Suprapubic skin (tissue), 4 donors: ENCODE results near the gene KY. TPM values are rescaled to one million over a fixed set of nuclear protein-coding genes. Genes with fewer than 3 reads are reported as not detected.
"Not testable (repeated sequence)": the region's sequence is repeated elsewhere in the genome, so short reads cannot be mapped to it uniquely, and the experiment has no call there.

Source experiments
- DNase-seq, 2 donors: peaks; one replicate each; pipeline ENCODE4 v3.0.0-alpha.2; 2019; ENCODE audit warnings: low spot score in 2 of 2
- H3K27ac ChIP-seq: fragments of 200-600 bp; sonication (generic); one replicate; pipeline ENCODE4 v1.5.1; 2019
- H3K27me3 ChIP-seq: fragments of 200-600 bp; sonication (generic); one replicate; pipeline ENCODE4 v1.5.1; 2019
- H3K36me3 ChIP-seq: fragments of 200-600 bp; sonication (generic); one replicate; pipeline ENCODE4 v1.5.1; 2019
- H3K4me1 ChIP-seq: fragments of 200-600 bp; sonication (generic); one replicate; pipeline ENCODE4 v1.5.1; 2019
- H3K4me3 ChIP-seq: fragments of 200-600 bp; sonication (generic); one replicate; pipeline ENCODE4 v1.5.1; 2019; ENCODE audit warnings: mild to moderate bottlenecking
- H3K9me3 ChIP-seq: fragments of 200-600 bp; sonication (generic); one replicate; pipeline ENCODE4 v1.5.1; 2019
- CTCF ChIP-seq, 2 donors: fragments of 200-600 bp in 1 of 2; fragments of 450-650 bp in 1 of 2; sonication (generic) in 1 of 2; IDR thresholded peaks; one replicate each; pipeline ENCODE4 v1.5.1; 2016 to 2019; ENCODE audit warnings: antibody characterized with exemption in 2 of 2, mild to moderate bottlenecking in 1 of 2, moderate library complexity in 1 of 2
- EP300 ChIP-seq: sonication (generic); formaldehyde crosslinking; IDR thresholded peaks from one replicate; pipeline ENCODE4 v1.6.1; 2017; ENCODE audit warnings: antibody characterized with exemption
- POLR2A ChIP-seq, 2 donors: fragments of 450-650 bp; IDR thresholded peaks; one replicate each; pipeline ENCODE4 v1.6.1; 2017; ENCODE audit warnings: antibody characterized with exemption in 2 of 2, mild to moderate bottlenecking in 2 of 2, moderate library complexity in 2 of 2
- POLR2AphosphoS5 ChIP-seq, 3 donors: sonication (generic); formaldehyde crosslinking; IDR thresholded peaks; one replicate each; pipeline ENCODE4 v1.6.1; 2017; ENCODE audit warnings: antibody characterized with exemption in 3 of 3
- WGBS: methylation state at CpG from one replicate; pipeline ENCODE4 v1.1.5; 2018; 5-methylcytosine and 5-hydroxymethylcytosine counted together
- total RNA-seq, 4 donors: library from RNA; depleted of rRNA; stranded (reverse); fragments of >200 nt; gene quantifications; one replicate each; pipeline ENCODE4 v1.1.0, GENCODE V29; 2016

The KY gene
- total RNA-seq, 4 donors from 2014 or later: 41.9 to 99.8 (median 53.9) TPM

- Histone ChIP-seq H3K4me1 (no peaks in the 10 kb centered on the region), H3K27ac (no peak overlapping the region), H3K36me3 (no peaks in the 10 kb centered on the region), H3K27me3 (no peaks in the 10 kb centered on the region), H3K4me3 (no peak overlapping the region), H3K9me3 (no peaks in the 10 kb centered on the region)
- no peak for TF ChIP-seq CTCF (IDR thresholded peaks at IDR 0.05)
- 90% methylated on average over 5 of the region's 5 CpGs for WGBS
- no peak for DNase-seq
Measured at GRCh38 chr3:134592806-134593205, 58.0 kb downstream of the KY start.

GRCh38 chr3:134590766-134591165, 60.1 kb downstream of the KY start:
- Histone ChIP-seq H3K36me3 (no peaks in the 10 kb centered on the region), H3K4me3 (no peak overlapping the region), H3K27me3 (no peaks in the 10 kb centered on the region), H3K9me3 (no peaks in the 10 kb centered on the region), H3K27ac (no peak overlapping the region), H3K4me1 (no peaks in the 10 kb centered on the region)
- no peak for DNase-seq
- TF ChIP-seq POLR2A (IDR thresholded peaks at IDR 0.05) (no peak), EP300 (no peak), CTCF (IDR thresholded peaks at IDR 0.05) (no peak), POLR2AphosphoS5 (IDR thresholded peaks at IDR 0.05) (no peak)

GRCh38 chr3:134579141-134579665, 71.6 kb downstream of the KY start:
- DNase-seq: no peak
- Histone ChIP-seq H3K27ac (no peak overlapping the region), H3K4me3 (no peak overlapping the region), H3K4me1 (no peaks in the 10 kb centered on the region), H3K27me3 (no peaks in the 10 kb centered on the region), H3K36me3 (no peaks in the 10 kb centered on the region), H3K9me3 (no peaks in the 10 kb centered on the region)
- 91% methylated on average over 3 of the region's 3 CpGs for WGBS
- TF ChIP-seq POLR2AphosphoS5 (IDR thresholded peaks at IDR 0.05): no peak
- no peak for TF ChIP-seq EP300

DNA sequence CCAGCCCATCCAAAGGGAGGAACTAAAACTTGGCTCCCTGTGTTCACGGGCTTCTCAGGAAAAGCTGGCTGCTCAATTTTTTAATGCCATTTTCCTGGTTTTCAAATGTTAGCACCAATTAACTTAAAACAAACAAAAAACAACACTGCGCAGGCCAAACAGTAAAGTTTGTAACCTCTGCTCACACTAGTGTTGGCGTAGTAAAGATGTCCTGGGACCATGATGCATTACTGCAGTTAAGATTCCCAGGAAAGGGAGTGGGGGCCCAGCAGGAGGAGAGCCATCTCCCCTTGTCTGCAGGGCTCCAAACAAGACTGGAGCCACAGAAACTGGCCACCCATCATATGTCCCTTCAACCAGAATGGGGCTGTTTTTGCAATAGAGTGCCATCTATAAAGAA, 74.0 kb downstream of the KY start:
- 78% methylated on average over 3 of the region's 3 CpGs for WGBS
- Histone ChIP-seq H3K9me3 (peaks cover 6% of the 10 kb centered on the region), H3K4me1 (no peaks in the 10 kb centered on the region), H3K27ac (no peak overlapping the region), H3K36me3 (no peaks in the 10 kb centered on the region), H3K4me3 (no peak overlapping the region), H3K27me3 (no peaks in the 10 kb centered on the region)
- TF ChIP-seq CTCF (IDR thresholded peaks at IDR 0.05) (no peak), EP300 (no peak), POLR2A (IDR thresholded peaks at IDR 0.05) (no peak), POLR2AphosphoS5 (IDR thresholded peaks at IDR 0.05) (no peak)
- DNase-seq: no peak

DNA sequence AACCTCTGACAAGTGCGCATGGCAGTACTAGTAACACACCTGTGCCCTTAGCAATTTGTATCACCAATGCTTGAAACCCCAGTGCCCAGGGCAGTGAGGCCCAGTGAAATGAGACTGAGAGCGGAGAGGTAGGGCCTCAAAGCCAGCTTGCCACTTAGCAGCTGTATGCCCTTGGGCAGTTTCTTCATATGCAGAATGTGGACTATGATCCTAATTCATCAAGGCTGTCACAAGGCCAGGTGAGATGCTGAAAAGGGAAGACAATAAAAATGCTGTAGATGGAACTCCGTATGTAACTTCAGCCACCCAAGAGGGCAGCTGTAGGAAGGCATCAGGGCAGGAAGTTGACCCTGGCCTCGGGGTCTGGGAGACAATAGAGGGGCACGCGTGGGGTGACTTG, 74.4 kb downstream of the KY start:
- no peak overlapping the region for H3K27ac ChIP-seq
- no peak overlapping the region for H3K4me3 ChIP-seq
- no peak for TF ChIP-seq POLR2AphosphoS5 (IDR thresholded peaks at IDR 0.05)
- no peak for TF ChIP-seq CTCF (IDR thresholded peaks at IDR 0.05)
- DNase-seq: no peak
- H3K4me1 ChIP-seq: no peaks in the 10 kb centered on the region
- no peaks in the 10 kb centered on the region for H3K36me3 ChIP-seq
- 56% methylated on average over 6 of the region's 6 CpGs for WGBS
- H3K27me3 ChIP-seq: no peaks in the 10 kb centered on the region
- H3K9me3 ChIP-seq: peaks cover 6% of the 10 kb centered on the region

DNA sequence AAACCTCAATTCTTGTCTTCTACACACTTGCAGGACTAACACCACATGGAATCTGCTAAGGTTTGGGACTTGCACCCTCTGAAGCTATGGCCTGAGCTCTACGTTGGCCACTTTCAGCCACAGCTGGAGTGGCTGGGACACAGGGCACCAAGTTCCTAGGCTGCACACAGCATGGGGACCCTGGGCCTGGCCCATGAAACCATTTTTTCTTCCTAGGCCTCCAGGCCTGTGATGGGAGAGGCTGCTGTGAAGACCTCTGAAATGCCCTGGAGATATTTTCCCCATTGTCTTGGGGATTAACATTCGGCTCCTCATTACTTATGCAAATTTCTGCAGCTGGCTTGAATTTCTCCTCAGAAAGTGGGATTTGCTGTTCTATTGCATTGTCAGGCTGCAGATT, 80.9 kb downstream of the KY start:
- peaks cover 11% of the 10 kb centered on the region for H3K9me3 ChIP-seq
- not testable (repeated sequence) for H3K27me3 ChIP-seq, H3K4me3 ChIP-seq, H3K27ac ChIP-seq, DNase-seq, H3K36me3 ChIP-seq, H3K4me1 ChIP-seq
- WGBS: 97% methylated on average over 2 of the region's 2 CpGs
